Adrenal gland (tissue), 12 donors: ENCODE measurements around the gene LRRC26. TPM values are rescaled to one million over a fixed set of nuclear protein-coding genes. Genes with fewer than 3 reads are reported as not detected.
A peak's percentile ranks its signal among the peaks of the same experiment; 100 is the strongest.

Source experiments
- DNase-seq, 7 donors: peaks; one replicate each; pipeline ENCODE4 v3.0.0-alpha.2; 2019 to 2020
- H3K27ac ChIP-seq, 5 donors: fragments of 200-600 bp; sonication (generic) in 4 of 5; 1 replicate in 3 of 5; 2 replicates in 2 of 5; pipeline versions ENCODE4 v1.5.1 to v1.8.0; 2016 to 2020; ENCODE audit warnings: mild to moderate bottlenecking in 1 of 5
- H3K27me3 ChIP-seq: fragments of 200-600 bp; 2 replicates; pipeline ENCODE4 v1.8.0; 2021
- H3K36me3 ChIP-seq, 2 donors: fragments of 200-600 bp; replicated peaks in 1 of 2; 1 replicate in 1 of 2; 2 replicates in 1 of 2; pipeline versions ENCODE4 v1.5.1 to v1.8.0; 2018 to 2022
- H3K4me1 ChIP-seq, 2 donors: fragments of 200-600 bp; replicated peaks in 1 of 2; 1 replicate in 1 of 2; 2 replicates in 1 of 2; pipeline versions ENCODE4 v1.5.1 to v1.8.0; 2018 to 2021
- H3K4me3 ChIP-seq, 4 donors: fragments of 200-600 bp; sonication (generic) in 3 of 4; one replicate each; pipeline ENCODE4 v1.5.1; 2016 to 2018
- H3K9me3 ChIP-seq, 3 donors: fragments of 200-600 bp; sonication (generic) in 1 of 3; replicated peaks in 1 of 3; 1 replicate in 2 of 3; 2 replicates in 1 of 3; pipeline versions ENCODE4 v1.5.1 to v1.8.0; 2016 to 2021
- CTCF ChIP-seq, 6 experiments: fragments of 450-650 bp in 4 of 6; fragments of 200-600 bp in 2 of 6; sonication (generic) in 1 of 6; IDR thresholded peaks; 1 replicate in 5 of 6; 2 replicates in 1 of 6; pipeline versions ENCODE4 v1.5.1 to v1.8.0; 2016 to 2021; ENCODE audit warnings: antibody characterized with exemption in 6 of 6, mild to moderate bottlenecking in 2 of 6, moderate library complexity in 1 of 6
- POLR2A ChIP-seq, 2 donors: fragments of 450-650 bp; IDR thresholded peaks; one replicate each; pipeline ENCODE4 v1.6.1; 2017; ENCODE audit warnings: antibody characterized with exemption in 2 of 2, mild to moderate bottlenecking in 2 of 2, moderate library complexity in 1 of 2
- WGBS, 4 donors: extraction: QIAGEN DNeasy Blood & Tissue Kit in 2 of 4; methylation state at CpG; one replicate each; pipeline versions ENCODE4 v1.1.5 to v1.1.7; 2013 to 2017; 5-methylcytosine and 5-hydroxymethylcytosine counted together
- intact Hi-C, 2 donors: fragments of 100-400 bp; cut with DNase I; formaldehyde crosslinking; loops; one replicate each; pipeline versions ENCODE4 v1.14.1 to v1.15.0; 2022 to 2023
- polyA plus RNA-seq, 3 donors: library from polyadenylated mRNA; stranded (reverse); fragments of 200-250 nt in 2 of 3; fragments of 350-450 nt in 1 of 3; fragmentation: Illumina TruSeq in 1 of 3; extraction: RNeasy Lipid Tissue Mini Kit (QIAGEN cat#74804) in 1 of 3; gene quantifications; one replicate each; pipeline ENCODE4 v1.2.3, GENCODE V29; 2013 to 2014
- total RNA-seq, 9 donors: library from RNA; depleted of rRNA in 4 of 9; stranded (reverse); fragments of >200 nt in 4 of 9; fragments of 120-200 nt in 1 of 9; fragmentation: NEBNext Ultra II Directional in 1 of 9; extraction: Animal tissue kit (Norgen Biotek cat#: 25700) in 1 of 9; gene quantifications; one replicate each; pipeline versions ENCODE4 v1.1.0 to v1.2.4, GENCODE V29; 2013 to 2023
- donor health status: healthy with polysubstance abuse.
- donor health status: Bipolar disorder and iron deficiency.
- donor health status: DM: yes; HTN: yes; CAD: no.
- donor health status: DM: no; HTN: no; CAD: no.
- donor health status: DM: no; HTN: no; CAD: no.
- donor health status: DM: yes; HTN: yes; CAD: no.

Gene LRRC26
- total and polyA plus RNA-seq, 12 donors: not detected

GRCh38 chr9:137156567-137157375, 13.1 kb downstream of the LRRC26 start:
- peaks cover 45% of the 10 kb centered on the region for H3K27me3 ChIP-seq
- H3K9me3 ChIP-seq: no peaks in the 10 kb centered on the region
- H3K4me1 ChIP-seq: peaks cover 0 to 4% of the 10 kb centered on the region in 2 donors
- peak in 1 of 7 donors; percentile 16 for DNase-seq
- no peak overlapping the region for H3K4me3 ChIP-seq
- TF ChIP-seq CTCF (IDR thresholded peaks at IDR 0.05): no peak
- TF ChIP-seq POLR2A (IDR thresholded peaks at IDR 0.05): no peak
- intact Hi-C loops: no loop called here
- H3K27ac ChIP-seq: no peak overlapping the region
- 0 to 20% (median 3%) methylated on average over 2 to 65 of the region's 65 CpGs for WGBS, 4 donors
- no peaks in the 10 kb centered on the region for H3K36me3 ChIP-seq

GRCh38 chr9:137152844-137153405, 16.9 kb downstream of the LRRC26 start:
- no peak for DNase-seq
- intact Hi-C loops: no loop called here
- no peak overlapping the region for H3K4me3 ChIP-seq
- no peak for TF ChIP-seq CTCF (IDR thresholded peaks at IDR 0.05)
- no peak for TF ChIP-seq POLR2A (IDR thresholded peaks at IDR 0.05)
- peaks cover 13% of the 10 kb centered on the region for H3K27me3 ChIP-seq
- WGBS, 4 donors: 87 to 90% (median 87%) methylated on average over 7 of the region's 7 CpGs
- H3K36me3 ChIP-seq: no peaks in the 10 kb centered on the region
- H3K4me1 ChIP-seq: peaks cover 0 to 4% of the 10 kb centered on the region in 2 donors
- H3K27ac ChIP-seq: no peak overlapping the region
- H3K9me3 ChIP-seq: no peaks in the 10 kb centered on the region

GRCh38 chr9:137150617-137151457, 19.0 kb downstream of the LRRC26 start:
- peak in 2 of 7 donors; percentile 53 to 62 for DNase-seq
- intact Hi-C loops: no loop called here
- no peak overlapping the region for H3K4me3 ChIP-seq
- no peaks in the 10 kb centered on the region for H3K36me3 ChIP-seq
- no peaks in the 10 kb centered on the region for H3K4me1 ChIP-seq
- no peak overlapping the region for H3K27ac ChIP-seq
- TF ChIP-seq POLR2A (IDR thresholded peaks at IDR 0.05): no peak
- no peak for TF ChIP-seq CTCF (IDR thresholded peaks at IDR 0.05)
- peaks cover 4% of the 10 kb centered on the region for H3K27me3 ChIP-seq
- no peaks in the 10 kb centered on the region for H3K9me3 ChIP-seq
- 25 to 43% (median 33%) methylated on average over 32 to 34 of the region's 34 CpGs for WGBS, 4 donors
